ENCODE data around the gene TRAF3.
"Not testable (repeated sequence)": the region's sequence is repeated elsewhere in the genome, so short reads cannot be mapped to it uniquely, and the experiment has no call there.

Gene TRAF3

DNA sequence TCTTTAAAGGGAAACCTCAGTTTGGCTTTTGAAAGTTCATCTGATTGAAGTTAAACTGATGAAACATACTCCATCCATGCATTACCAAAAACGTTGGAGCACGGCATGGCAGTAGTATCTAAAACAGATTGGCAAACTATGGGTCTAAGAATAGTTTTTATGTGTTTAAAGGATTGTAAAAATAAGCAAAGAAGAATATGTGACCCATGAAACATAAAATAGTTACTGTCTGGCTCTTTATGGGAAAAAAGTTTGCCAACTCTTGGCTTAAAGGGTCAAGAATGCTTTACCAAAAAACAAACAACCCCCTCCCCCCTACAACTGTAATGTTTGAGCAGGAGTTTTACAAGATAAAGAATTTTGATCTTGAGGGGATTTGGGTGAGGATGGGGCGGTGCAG, 32.6 kb downstream of the TRAF3 start:
- no peak for DNase-seq

DNA sequence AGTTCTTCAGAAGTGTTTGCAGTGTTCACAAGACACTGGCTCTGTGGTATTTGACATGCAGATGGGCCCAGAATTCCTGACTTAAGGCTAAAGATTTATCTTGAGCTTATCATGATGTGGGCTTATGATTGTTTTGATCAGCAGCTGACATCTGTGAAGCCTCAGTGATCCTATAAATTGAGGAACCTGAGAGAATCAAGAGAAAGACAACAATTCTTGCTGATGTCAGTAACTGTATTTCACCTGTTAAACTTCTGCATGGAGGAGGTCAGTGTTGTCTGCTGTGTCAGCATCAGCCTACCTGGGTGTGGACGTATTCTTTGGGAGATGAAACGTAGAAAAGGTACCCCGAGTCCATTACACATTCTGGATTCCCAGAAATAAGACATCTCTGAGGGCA, 33.3 kb downstream of the TRAF3 start:
- no peak for DNase-seq

DNA sequence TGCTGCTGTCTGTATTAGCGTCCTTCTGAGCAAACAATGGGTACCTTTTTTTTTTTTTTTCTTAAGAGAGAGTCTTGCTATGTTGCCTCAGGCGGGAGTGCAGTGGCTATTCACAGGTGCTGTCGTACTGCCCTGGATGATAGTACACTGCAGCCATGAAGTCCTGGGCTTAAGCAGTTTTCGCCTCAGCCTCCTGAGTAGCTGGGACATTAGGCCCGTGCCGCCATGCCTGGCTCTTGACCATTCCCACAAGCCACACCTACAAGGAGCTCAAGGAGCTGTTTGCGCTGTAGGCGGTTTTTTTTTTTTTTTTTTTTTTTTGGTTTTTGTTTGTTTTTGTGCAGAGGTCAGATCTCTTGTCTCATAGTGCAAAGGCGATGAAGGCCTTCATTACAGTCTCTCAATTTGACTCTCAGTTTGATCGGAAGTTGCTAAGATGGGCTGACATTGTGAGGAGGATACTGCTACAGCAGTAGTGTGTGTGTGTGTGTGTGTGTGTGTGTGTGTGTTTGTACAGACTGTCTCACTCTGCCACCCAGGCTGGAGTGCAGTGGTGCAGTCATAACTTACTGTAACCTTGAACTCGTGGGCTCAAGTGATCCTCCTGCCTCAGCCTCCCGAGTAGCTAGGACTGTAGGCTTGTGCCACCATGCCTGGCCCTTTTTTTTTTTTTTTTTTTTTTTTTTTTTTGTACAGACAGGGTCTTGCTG, 34.2 kb downstream of the TRAF3 start:
- no peak for DNase-seq

DNA sequence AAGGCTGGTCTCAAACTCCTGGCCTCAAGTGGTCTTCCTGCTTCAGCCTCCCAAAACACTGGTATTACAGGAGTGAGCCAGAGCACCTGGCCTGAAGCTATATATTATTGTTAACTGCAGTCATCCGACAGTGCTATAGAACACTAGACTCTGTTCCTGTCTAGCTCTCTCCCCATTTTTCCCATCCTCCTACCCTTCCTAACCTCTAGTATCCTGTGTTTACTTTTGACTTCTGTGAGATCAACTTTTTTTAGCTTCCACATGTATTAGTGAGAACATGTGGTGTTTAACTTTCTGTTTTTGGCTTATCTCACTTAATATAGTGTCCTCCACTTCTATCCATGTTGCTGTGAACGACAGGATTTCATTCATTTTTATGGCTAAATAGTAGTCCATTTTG, 34.7 kb downstream of the TRAF3 start:
- no peak for DNase-seq

DNA sequence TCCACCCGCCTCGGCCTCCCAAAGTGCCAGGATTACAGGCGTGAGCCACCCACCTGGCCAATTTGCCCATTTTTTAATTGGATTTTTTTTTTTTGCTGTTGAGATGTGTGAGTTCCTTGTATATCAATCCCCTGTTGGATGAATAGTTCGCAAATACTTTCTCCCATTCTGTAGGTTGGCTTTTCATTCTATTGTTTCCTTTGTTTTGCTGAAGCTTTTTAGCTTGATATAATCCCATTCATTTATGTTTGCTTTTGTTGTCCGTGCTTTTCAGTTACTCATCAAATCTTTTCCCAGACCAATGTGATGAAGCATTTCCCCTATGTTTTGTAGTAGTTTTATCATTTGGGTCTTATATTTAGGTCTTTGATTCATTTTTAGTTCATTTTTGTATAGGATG, 36.4 kb downstream of the TRAF3 start:
- DNase-seq: no peak

DNA sequence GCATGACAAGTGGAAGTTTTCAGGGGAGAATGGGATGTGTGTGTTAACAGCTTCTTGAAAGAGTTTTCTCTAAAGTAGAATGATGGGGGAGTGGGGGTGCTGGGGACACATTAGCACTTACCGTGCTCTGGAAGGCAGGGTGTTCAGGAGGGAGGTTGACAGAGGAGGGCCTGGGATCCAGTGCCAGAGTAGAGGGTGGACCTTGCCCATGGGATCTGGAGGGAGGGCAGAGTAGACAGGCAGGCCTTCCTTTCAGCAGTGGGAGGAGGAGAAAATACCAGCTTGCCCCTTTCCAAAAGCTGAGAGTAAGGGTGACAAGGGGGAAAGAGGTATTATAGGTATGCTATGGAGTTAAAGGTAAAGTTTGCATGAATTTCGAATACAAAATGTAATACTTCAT, 40.1 kb downstream of the TRAF3 start:
- DNase-seq: no peak

DNA sequence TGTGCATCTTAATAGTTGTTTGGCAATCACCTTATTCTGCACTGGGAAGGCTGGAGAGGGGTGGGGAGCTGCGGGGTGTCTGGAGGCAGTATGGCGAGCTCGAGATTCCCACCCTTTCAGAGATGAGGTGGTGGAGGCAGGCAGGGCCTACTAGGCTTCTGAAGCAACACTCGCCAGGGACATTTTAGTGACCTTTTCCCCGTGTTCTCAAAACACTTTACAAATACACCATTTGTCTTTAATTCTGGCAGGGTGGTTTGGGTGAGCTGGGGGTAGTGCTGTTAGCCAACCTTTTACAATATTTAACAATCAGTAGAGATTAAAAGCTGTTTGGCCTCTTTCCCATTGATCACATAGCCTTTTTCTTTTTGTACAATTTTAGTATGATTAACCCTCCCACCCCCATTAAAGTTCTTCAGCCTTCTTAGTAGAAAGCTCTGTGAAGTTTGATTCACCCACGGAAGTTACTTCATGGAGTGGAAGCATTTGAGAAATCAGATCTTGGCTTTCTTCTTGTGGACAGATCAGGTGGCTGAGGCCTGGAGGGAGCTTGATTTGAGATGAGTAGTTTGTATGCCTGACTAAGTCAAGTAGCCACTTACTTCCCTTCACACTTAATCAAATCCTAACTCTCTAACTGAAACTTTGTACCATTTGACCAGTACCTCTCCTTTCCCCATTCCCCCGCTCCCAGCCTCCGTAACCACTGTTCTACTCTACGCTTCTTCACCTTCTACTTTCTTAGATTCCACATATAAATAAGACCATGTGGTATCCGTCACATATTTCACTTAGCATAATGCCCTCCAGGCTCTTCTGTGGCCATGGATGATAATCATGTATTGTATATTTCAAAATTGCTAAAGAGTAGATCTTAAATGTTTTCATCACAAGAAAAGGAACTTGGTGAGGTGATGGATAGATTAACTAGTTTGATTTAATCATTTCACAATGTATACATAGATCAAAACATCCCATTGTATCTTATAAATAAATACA, 41.0 kb downstream of the TRAF3 start:
- DNase-seq: no peak

DNA sequence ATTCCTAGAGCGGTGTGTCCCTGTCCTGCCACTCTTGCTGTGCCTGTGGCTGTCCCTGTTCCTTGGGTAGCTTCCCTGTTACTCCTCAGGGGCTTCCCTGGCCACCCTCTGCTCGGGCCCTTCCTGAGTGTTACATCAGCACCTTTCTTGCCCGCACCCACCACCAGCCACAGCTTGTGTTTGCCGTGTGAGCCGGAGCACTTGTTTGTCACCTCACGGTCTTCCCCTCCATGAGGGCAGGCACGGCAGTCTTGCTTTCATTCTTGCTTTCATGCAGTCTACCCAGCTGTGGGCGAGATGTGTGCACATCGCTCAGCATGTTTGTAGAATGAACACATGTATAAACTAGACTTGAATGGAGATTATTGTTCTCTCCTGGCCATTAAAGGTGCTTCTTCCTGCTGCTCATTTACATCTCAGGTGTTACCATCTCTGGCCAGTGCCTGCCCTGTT, 42.0 kb downstream of the TRAF3 start:
- no peak for DNase-seq

DNA sequence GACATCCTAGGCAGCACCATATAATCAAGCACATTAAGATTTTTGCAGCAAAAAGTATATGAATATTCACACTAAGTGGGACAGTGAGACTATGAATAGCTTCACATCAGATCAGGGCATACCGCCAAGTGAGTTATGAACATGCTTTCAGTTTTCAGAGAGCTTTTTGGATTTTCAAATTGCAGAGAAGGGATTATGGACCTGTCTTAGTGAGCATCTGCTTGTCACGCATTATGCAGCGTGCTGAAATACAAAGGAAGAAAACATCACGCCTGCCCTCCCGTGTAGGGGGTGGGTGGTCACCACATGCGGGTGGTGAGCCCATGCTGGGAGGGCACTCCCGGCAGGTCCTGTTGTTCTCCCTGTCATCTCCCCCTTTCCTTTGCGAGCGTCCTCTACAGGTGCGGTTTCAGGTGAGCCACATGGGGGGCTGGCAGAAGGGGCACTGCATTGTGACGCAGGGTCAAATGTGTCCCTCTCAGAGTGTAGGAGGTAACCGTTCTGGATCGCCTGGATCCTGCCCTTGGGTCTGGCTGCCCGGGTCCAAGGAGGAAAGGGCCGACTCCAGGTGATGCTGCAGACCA, 42.6 kb downstream of the TRAF3 start:
- no peak for DNase-seq

DNA sequence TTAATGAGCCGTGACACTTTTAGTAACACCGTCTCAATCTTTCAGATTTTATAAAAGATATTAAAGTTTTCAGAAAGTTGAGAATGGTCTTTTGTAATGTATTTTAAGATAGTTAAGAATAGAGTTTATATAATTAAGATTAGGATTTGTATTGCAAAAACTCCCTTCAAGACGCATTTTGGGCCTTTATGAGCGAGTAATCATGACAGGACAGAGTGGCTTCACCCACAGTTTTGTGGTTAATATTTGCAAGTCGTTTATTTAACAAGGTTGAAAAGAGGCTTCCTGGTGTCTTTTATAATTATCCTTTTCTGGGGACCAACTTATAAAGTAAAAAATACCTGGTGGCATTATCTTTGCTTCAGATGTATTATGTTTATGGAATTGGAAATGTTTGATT, 44.0 kb downstream of the TRAF3 start:
- DNase-seq: no peak

DNA sequence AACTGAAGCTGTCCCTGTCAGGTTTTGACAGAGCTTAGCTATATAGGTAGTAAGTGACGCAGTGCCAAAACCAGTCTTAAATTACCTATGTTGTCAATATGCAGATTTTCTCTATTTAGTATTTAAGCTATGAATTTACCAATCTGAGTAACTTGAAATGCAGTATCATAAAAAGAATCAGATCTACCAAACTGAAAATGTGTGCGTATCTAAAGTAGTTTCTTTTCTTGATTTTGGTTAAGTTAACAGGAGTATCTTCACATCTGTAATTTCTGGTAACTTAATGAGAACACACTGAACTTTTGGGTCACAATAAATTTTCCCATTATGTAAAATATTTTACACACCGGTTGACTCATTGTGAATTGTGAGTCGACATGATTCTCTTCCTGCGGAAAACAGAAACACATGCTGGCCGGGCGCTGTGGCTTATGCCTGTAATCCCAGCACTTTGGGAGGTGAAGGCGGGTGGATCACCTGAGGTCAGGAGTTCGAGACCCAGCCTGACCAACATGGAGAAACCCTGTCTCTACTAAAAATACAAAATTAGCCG, 45.1 kb downstream of the TRAF3 start:
- no peak for DNase-seq

DNA sequence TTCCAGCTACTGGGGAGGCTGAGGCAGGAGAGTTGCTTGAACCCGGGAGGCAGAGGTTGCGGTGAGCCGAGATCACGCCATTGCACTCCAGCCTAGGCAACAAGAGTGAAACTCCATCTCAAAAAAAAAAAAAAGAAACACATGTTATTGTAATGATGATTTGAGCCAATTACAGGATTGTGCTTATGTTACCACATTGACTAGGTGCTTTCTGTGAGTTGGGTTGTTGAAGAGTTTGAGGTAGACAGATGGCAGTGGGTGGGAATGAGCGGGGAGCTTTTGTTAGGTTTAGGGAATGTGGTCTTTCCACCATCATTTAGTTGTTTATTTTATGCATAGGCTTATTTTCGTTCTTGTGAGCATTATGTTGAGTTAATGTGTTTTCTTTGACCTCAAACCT, 45.6 kb downstream of the TRAF3 start:
- DNase-seq: not testable (repeated sequence)

DNA sequence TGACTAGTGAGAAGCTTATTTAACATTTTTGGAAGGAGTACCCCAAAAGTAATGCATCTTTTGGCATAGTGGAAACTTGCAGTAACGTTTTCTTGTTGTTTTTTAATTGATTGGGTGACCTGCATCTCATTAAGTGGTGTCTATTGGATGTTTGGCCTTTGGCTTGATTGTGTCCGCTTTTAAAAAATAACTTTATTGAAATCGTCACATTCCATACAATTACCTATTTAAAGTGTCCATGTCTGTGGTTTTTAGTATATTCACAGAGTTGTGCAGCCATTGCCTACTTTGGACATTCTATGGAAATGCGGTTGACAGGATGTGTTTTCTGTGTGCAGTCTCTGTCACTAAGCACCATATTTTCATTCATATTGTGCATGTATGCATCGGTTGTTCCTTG, 46.3 kb downstream of the TRAF3 start:
- DNase-seq: no peak

DNA sequence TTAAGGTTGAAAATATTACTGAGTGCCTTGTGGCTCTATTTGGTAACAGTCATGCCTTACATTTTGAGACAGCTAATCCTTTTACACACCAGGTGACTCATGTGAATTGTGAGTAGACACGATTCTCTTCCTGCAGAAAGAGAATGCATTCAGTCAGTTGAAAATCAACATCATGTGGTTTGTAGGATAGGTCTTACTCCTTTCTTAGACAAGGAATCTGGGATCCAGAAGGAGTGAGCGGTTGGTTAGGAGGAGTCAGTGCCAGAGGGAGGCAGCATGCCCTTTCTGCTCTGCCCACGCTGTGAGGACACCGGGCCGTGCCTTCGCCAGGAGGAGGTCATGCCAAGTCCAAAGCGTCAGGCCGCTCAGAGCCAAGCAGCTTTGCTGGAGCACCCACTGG, 47.6 kb downstream of the TRAF3 start:
- DNase-seq: no peak

DNA sequence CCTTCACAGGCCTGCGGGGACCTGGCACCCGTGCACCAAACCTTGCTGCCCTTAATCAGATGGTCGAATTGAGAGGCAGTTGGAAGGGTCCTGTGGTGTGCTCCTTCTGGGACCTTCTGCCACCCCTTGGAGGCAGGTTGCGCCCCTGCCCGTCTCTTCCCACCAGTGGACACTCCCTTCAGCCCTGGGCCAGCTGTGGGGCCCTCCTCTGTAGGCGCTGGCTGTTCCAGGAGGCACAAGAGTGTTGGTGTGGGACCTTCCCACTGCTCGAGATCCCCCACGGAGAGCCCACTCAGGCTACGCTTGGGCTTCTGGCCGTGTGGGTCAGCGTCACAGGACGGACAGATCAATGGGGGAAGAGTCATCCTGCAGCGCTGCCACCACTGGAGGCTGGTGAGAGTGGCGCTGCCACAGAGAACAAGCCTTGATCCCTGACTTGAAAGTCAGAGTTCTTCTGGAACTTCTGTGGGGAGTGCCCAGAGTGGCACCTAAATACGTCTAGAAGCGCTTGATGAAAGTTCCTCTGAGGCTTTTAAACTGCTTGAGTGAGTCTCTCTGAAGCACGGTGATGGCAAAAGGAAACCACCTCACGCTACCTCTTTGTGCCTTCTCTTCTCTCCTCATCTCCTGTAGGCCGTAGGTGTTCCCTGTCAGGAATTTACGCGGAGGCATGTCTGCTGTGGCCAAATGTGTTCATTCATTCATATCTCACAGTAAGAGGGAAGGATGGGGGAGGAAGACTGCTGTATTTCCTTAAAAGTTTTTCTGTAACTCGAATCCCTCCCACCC, 48.3 kb downstream of the TRAF3 start:
- no peak for DNase-seq

DNA sequence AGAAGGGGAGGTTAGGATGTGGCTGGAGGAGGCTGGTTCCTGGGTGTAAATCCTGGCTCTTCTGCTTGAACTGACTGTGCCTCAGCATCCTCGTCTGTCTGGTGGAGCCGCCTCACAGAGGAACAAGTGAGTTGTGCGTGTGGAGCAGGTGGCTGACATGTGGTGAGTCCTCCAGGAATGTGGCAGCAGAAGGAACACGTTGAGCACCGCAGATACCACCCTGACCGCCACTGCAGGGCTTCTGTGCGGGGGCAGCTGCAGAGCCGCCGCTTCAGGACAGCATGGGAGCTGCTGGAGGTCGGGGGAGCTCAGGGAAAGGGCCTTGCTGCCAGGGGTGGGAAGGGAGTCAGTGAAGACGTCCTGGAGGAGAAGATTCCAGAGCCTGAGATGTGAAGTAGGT, 48.9 kb downstream of the TRAF3 start:
- DNase-seq: no peak

DNA sequence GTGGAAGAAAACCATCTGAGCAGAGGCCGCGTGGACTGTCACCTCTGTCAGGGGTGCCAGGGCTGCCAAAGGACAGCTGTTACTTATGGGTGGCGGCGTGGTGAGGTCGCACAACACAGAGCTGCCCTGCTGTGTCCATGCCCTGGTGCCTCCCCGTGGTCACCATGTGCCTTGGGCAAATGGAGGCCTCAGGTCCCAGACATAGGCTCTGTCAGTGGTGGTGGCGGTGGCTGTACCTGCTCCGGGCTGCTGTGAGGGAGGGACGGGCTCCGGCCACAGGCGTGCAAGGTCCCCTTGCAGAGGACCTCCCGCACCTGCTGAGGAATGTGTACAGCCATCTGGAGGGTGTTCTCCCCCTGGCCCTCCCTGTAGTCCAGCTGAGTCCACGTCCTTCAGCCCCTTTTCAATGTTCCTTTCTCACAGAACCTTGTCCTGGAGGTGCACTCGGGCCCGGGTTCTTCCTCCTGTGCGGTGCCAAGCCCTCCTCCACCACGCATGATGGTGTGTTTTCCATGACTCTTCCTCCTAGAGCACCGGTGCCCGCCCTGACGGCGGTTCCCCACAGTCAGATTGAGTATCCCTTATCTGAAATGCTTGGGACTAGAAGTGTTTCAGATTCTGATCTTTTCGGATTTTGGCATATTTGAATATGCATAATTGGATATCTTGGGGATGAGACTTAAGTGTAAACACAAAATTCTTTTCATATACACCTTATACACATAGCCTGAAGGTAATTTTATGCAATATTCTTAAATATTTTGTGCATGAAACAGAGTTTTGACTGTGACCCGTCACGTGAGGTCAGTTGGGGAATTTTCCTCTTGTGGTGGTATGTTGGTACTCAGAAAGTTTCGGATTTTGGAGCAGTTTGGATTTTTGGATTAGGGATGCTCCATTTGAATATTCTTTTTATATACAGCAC, 49.8 kb downstream of the TRAF3 start:
- DNase-seq: no peak

DNA sequence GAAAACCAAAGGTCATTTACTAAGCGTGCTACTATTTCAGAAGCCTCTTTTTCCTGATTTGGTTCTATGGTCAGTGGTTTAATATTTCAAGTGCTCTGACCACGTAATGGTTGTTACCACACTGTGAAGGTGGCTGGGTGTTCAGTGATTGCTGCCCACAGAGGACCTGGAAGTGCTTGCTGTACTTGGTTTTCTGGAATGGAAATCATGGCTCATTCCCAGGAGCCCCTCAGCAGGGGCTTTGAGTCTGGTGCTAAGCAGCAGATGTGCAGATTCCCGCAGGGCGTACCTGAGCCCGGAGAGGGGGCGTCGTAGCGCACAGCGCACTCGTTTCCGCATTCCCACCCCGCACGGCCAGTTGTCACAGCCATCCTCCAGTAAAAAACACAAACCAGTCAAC, 50.5 kb downstream of the TRAF3 start:
- no peak for DNase-seq

DNA sequence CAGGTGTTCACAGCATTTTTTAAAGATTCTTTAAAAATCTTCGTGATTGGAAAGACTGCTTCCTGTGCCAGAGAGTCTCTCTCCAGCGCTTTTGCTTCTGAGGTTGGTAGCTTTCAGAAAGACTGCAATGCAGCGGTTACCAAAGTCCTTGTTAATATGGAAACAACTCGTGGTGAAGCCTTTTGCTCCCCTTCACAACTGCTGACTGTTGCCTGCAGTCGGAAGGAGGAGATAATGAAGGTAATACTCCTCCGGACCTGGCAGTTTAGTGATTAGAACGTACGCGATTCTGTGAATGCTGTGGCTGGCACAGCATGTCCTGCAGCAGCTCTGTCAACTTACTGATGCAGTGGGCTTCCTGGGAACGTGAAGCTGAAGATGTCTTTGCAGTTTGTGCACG, 50.9 kb downstream of the TRAF3 start:
- no peak for DNase-seq

DNA sequence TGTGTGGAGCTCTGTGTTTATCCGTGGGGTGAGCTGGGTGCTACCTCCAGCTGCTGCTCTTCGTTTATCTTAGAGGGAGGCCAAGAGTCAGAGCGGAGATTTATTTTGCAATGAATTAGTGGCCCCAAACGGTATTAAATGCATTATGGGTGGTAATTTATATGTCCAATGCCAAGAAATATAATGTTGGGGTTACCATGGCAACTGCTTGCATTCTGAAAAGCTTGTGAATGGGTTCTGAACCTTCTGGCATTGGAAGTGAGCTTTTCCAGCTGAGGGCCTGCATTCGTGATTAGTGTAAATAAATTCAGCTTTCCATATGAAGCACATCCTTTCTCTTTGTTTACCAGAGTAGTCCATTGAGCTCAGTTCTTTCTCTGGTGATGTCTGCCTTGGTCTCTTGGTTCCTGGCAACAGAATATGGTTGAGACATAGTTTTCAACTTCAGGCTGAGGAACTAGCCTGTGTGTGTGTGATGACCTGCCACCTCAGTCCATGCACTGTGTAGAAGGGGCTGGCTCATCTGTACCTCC, 51.8 kb downstream of the TRAF3 start:
- DNase-seq: no peak

DNA sequence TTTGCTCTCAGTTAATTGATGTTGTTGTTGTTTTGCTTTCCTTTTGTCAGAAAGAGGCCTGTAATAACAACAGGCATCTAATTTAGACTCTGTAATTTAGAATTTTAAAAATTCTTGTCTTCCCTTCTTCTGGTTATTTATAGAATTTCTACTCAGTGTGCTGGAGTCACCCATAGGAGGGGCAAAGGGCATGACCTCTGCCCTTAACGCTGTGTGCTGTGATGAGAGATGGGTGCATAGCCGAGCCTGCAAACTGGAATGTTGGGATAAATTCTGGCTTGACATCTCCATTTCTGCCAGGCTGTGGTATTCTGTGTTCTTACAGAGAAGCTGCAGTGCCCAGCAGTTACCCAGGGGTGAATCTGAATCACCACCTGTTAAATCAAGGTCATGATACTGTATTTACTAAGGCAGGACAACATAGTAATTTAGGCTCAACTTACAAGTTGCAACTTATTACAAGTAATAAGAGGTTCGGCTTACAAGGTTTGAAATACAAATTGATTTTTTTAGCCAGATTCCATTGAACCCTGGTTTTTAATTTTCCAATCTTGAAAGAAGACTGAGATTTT, 53.3 kb downstream of the TRAF3 start:
- DNase-seq: no peak

All from NCI-H2029 treated with DMSO at 0.1 percent for 48 hours (cell line).